Left ventricle myocardium inferior (tissue), 1 donor: ENCODE results near the gene HDDC3. TPM values are rescaled to one million over a fixed set of nuclear protein-coding genes. Genes with fewer than 3 reads are reported as not detected.

ENCODE experiments used
- DNase-seq: peaks from one replicate; pipeline ENCODE4 v3.0.0-alpha.2; 2020
- H3K27ac ChIP-seq: fragments of 200-600 bp; replicated peaks from 2 replicates; pipeline ENCODE4 v1.8.0; 2021
- H3K27me3 ChIP-seq: fragments of 200-600 bp; 2 replicates; pipeline ENCODE4 v1.8.0; 2021; ENCODE audit warnings: low read depth
- H3K36me3 ChIP-seq: fragments of 200-600 bp; 2 replicates; pipeline ENCODE4 v1.8.0; 2021
- H3K4me1 ChIP-seq: fragments of 200-600 bp; 2 replicates; pipeline ENCODE4 v1.8.0; 2021
- H3K4me3 ChIP-seq: fragments of 200-600 bp; 2 replicates; pipeline ENCODE4 v1.8.0; 2021; ENCODE audit warnings: mild to moderate bottlenecking, moderate library complexity
- H3K9me3 ChIP-seq: fragments of 200-600 bp; replicated peaks from 2 replicates; pipeline ENCODE4 v1.8.0; 2021
- CTCF ChIP-seq: fragments of 200-600 bp; IDR thresholded peaks from 2 replicates; pipeline ENCODE4 v1.8.0; 2021; ENCODE audit warnings: antibody characterized with exemption, mild to moderate bottlenecking, borderline replicate concordance
- intact Hi-C: fragments of 100-400 bp; cut with micrococcal nuclease; formaldehyde crosslinking; loops from one replicate; pipeline ENCODE4 v1.11.0; 2022
- total RNA-seq: library from RNA; stranded (reverse); fragmentation: NEBNext Ultra II Directional; extraction: Animal tissue kit (Norgen Biotek cat#: 25700); gene quantifications from one replicate; pipeline ENCODE4 v1.2.1, GENCODE V29; 2021
- donor health status: DM: no; HTN: yes; CAD: no; lungs with severe emphysema.

Gene HDDC3
- total RNA-seq, 1 donor from 2014 or later = 12.7 TPM

- no peak for TF ChIP-seq CTCF
- H3K4me3 ChIP-seq = no peak overlapping the region
- no peak overlapping the region for H3K27ac ChIP-seq
- H3K9me3 ChIP-seq = no peaks in the 10 kb centered on the region
- H3K27me3 ChIP-seq = no peaks in the 10 kb centered on the region
- intact Hi-C loops = no loop called here
- peaks cover 59% of the 10 kb centered on the region for H3K36me3 ChIP-seq
- peaks cover 38% of the 10 kb centered on the region for H3K4me1 ChIP-seq
- no peak for DNase-seq
Measured at GRCh38 chr15:90952901-90953677, 20.7 kb upstream of the HDDC3 start.

GRCh38 chr15:90950676-90951075, 18.3 kb upstream of the HDDC3 start:
- Histone ChIP-seq H3K36me3 (peaks cover 82% of the 10 kb centered on the region), H3K4me1 (peaks cover 14% of the 10 kb centered on the region), H3K27me3 (no peaks in the 10 kb centered on the region), H3K9me3 (no peaks in the 10 kb centered on the region), H3K27ac (no peak overlapping the region), H3K4me3 (no peak overlapping the region)
- intact Hi-C loops = no loop called here
- TF ChIP-seq CTCF = no peak
- no peak for DNase-seq

DNA sequence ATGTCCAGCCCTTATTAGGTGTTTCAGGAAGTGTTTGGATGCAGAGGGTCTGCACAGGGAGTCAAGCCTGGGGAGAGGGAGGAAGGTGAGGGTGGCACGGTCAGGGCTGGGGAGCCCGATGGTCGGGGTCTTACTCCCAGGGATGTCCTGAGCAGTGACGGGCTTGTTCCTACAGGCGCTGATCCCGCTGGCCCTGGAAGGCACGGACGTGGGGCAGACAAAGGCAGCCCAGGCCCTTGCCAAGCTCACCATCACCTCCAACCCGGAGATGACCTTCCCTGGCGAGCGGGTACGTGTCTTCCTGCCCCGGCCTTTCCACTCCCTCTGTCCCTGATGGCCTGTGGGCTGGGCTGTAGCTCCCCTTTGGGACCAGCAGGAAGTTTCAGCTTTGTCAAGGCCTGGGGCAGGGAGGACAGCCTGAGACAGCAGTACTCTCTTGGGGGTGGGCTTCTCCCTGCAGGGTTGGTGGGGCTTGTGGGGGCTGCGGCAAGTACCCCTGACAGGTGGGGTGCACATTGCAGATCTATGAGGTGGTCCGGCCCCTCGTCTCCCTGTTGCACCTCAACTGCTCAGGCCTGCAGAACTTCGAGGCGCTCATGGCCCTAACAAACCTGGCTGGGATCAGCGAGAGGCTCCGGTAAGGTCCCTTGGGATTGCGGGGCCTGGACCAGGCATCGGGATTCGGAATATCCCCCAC, 17.8 kb upstream of the HDDC3 start:
- DNase-seq = no peak
- H3K4me3 ChIP-seq = no peak overlapping the region
- TF ChIP-seq CTCF = no peak
- no peak overlapping the region for H3K27ac ChIP-seq
- H3K4me1 ChIP-seq = peaks cover 9% of the 10 kb centered on the region
- intact Hi-C loops = no loop called here
- H3K36me3 ChIP-seq = peaks cover 88% of the 10 kb centered on the region
- no peaks in the 10 kb centered on the region for H3K9me3 ChIP-seq
- no peaks in the 10 kb centered on the region for H3K27me3 ChIP-seq

GRCh38 chr15:90948506-90948905, 16.2 kb upstream of the HDDC3 start:
- H3K27ac ChIP-seq = no peak overlapping the region
- H3K36me3 ChIP-seq = peaks cover 99% of the 10 kb centered on the region
- no peaks in the 10 kb centered on the region for H3K9me3 ChIP-seq
- H3K27me3 ChIP-seq = no peaks in the 10 kb centered on the region
- no peak for DNase-seq
- no peaks in the 10 kb centered on the region for H3K4me1 ChIP-seq
- no peak for TF ChIP-seq CTCF
- intact Hi-C loops = no loop called here
- no peak overlapping the region for H3K4me3 ChIP-seq

DNA sequence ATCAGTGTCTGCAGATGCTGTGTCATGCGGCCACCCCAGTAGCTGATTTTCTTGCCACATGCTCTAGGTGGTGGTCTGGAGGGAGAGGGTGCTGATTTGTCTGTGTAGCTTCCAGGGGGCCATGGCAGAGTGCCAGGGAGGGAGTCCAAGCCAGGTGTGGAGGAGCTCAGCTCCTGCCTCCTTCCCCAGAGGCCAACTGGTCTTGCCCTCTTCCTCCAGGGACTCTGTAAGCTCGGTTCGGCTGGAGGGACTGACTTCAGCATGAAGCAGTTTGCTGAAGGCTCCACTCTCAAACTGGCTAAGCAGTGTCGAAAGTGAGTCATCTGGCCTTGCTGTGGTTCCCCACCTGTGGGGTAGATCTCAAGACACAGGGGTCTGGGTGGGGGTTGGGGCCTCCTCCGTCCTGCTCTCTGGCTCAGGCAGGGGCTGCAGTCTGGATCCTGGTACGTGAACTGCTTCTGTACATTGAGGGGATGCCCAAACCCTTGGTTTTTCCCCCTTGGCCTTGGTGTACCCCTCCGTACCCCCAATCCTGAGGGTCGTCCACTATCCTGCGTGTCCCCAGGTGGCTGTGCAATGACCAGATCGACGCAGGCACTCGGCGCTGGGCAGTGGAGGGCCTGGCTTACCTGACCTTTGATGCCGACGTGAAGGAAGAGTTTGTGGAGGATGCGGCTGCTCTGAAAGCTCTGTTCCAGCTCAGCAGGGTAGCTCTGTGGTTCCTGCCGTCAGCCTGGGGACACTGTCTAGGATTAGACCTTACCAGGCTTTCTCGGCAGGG, 15.4 kb upstream of the HDDC3 start:
- no peaks in the 10 kb centered on the region for H3K4me1 ChIP-seq
- TF ChIP-seq CTCF = no peak
- DNase-seq = no peak
- H3K27ac ChIP-seq = no peak overlapping the region
- intact Hi-C loops = no loop called here
- no peaks in the 10 kb centered on the region for H3K9me3 ChIP-seq
- no peaks in the 10 kb centered on the region for H3K27me3 ChIP-seq
- no peak overlapping the region for H3K4me3 ChIP-seq
- peaks cover 99% of the 10 kb centered on the region for H3K36me3 ChIP-seq
